Ovary (tissue), 9 donors: ENCODE measurements around the gene APOL5. TPM values are rescaled to one million over a fixed set of nuclear protein-coding genes. Genes with fewer than 3 reads are reported as not detected.

ENCODE experiments used
- DNase-seq, 5 donors: peaks; one replicate each; pipeline ENCODE4 v3.0.0-alpha.2; 2019 to 2020
- H3K27ac ChIP-seq, 2 donors: fragments of 200-600 bp; one replicate each; pipeline versions ENCODE4 v1.5.1 to v1.8.0; 2019 to 2022
- H3K27me3 ChIP-seq: fragments of 200-600 bp; one replicate; pipeline ENCODE4 v1.8.0; 2022
- H3K36me3 ChIP-seq: fragments of 200-600 bp; sonication (generic); one replicate; pipeline ENCODE4 v1.5.1; 2019
- H3K4me1 ChIP-seq: one replicate; pipeline ENCODE4 v1.8.1; 2013; ENCODE audit warnings: mild to moderate bottlenecking, moderate library complexity; ENCODE audit not compliant: insufficient read depth
- H3K4me3 ChIP-seq: fragments of 200-600 bp; sonication (generic); one replicate; pipeline ENCODE4 v1.5.1; 2017
- H3K9me3 ChIP-seq, 2 donors: fragments of 200-600 bp in 1 of 2; sonication (generic) in 1 of 2; one replicate each; pipeline versions ENCODE4 v1.5.1 to v1.8.1; 2013 to 2019; ENCODE audit warnings: mild to moderate bottlenecking in 1 of 2, moderate library complexity in 1 of 2
- CTCF ChIP-seq, 3 donors: fragments of 450-650 bp in 2 of 3; fragments of 200-600 bp in 1 of 3; IDR thresholded peaks; one replicate each; pipeline versions ENCODE4 v1.5.1 to v1.8.0; 2016 to 2022; ENCODE audit warnings: antibody characterized with exemption in 3 of 3, mild to moderate bottlenecking in 1 of 3
- EP300 ChIP-seq: sonication (generic); formaldehyde crosslinking; IDR thresholded peaks from one replicate; pipeline ENCODE4 v1.6.1; 2017; ENCODE audit warnings: antibody characterized with exemption
- POLR2A ChIP-seq: fragments of 450-650 bp; IDR thresholded peaks from one replicate; pipeline ENCODE4 v1.6.1; 2017; ENCODE audit warnings: antibody characterized with exemption, mild to moderate bottlenecking, moderate library complexity
- WGBS, 3 donors: extraction: QIAGEN DNeasy Blood & Tissue Kit in 1 of 3; methylation state at CpG; one replicate each; pipeline versions ENCODE4 v1.1.5 to v1.1.7; 2013 to 2017; 5-methylcytosine and 5-hydroxymethylcytosine counted together
- intact Hi-C, 4 donors: fragments of 100-400 bp; cut with DNase I; formaldehyde crosslinking; loops; one replicate each; pipeline versions ENCODE4 v1.11.0 to v1.15.1; 2022 to 2023
- polyA plus RNA-seq, 2 donors: library from polyadenylated mRNA; stranded (reverse); fragments of 200-250 nt in 1 of 2; fragments of 350-450 nt in 1 of 2; fragmentation: Illumina TruSeq in 1 of 2; extraction: RNeasy Lipid Tissue Mini Kit (QIAGEN cat#74804) in 1 of 2; gene quantifications; one replicate each; pipeline ENCODE4 v1.2.3, GENCODE V29; 2013 to 2014
- total RNA-seq, 7 donors: library from RNA; depleted of rRNA in 2 of 7; stranded (reverse); fragments of >200 nt in 2 of 7; fragmentation: NEBNext Ultra II Directional in 3 of 7; extraction: Animal tissue kit (Norgen Biotek cat#: 25700) in 3 of 7; gene quantifications; one replicate each; pipeline versions ENCODE4 v1.1.0 to v1.2.4, GENCODE V29; 2016 to 2023
- donor health status: DM: no; HTN: no; CAD: no; lungs with moderate emphysema.
- donor health status: DM: no; HTN: no; CAD: no.
- donor health status: Bipolar disorder and iron deficiency.
- donor health status: DM: yes; HTN: yes; CAD: no.
- donor health status: DM: no; HTN: no; CAD: no.
- donor health status: DM: yes; HTN: yes; CAD: no.

APOL5 gene
- total and polyA plus RNA-seq, 9 donors = not detected

GRCh38 chr22:35681454-35682052, 36.1 kb upstream of the APOL5 start:
- intact Hi-C loops = no loop called here
- 80 to 91% (median 91%) methylated on average over 4 of the region's 4 CpGs for WGBS, 3 donors
- TF ChIP-seq POLR2A (no peak), CTCF (IDR thresholded peaks at IDR 0.05) (no peak), EP300 (no peak)

GRCh38 chr22:35683560-35683959, 34.1 kb upstream of the APOL5 start:
- TF ChIP-seq EP300 = no peak
- no peak for TF ChIP-seq POLR2A
- TF ChIP-seq CTCF (IDR thresholded peaks at IDR 0.05) = no peak
- DNase-seq = no peak
- Histone ChIP-seq H3K4me3 (no peak overlapping the region), H3K4me1 (no peaks in the 10 kb centered on the region), H3K9me3 (peaks cover 0 to 6% of the 10 kb centered on the region in 2 donors), H3K27me3 (no peaks in the 10 kb centered on the region), H3K36me3 (no peaks in the 10 kb centered on the region), H3K27ac (no peak overlapping the region)
- WGBS, 3 donors = 89 to 91% (median 91%) methylated on average over 1 of the region's 1 CpG
- intact Hi-C loops = no loop called here

More at GRCh38 chr22:35681454-35682052, 36.1 kb upstream of the APOL5 start:
- H3K4me3 ChIP-seq = no peak overlapping the region
- H3K36me3 ChIP-seq = no peaks in the 10 kb centered on the region
- H3K9me3 ChIP-seq = peaks cover 0 to 6% of the 10 kb centered on the region in 2 donors
- no peaks in the 10 kb centered on the region for H3K27me3 ChIP-seq
- H3K27ac ChIP-seq = no peak overlapping the region
- DNase-seq = no peak
- no peaks in the 10 kb centered on the region for H3K4me1 ChIP-seq

GRCh38 chr22:35684270-35684700, 33.4 kb upstream of the APOL5 start:
- no peaks in the 10 kb centered on the region for H3K27me3 ChIP-seq
- peaks cover 0 to 6% of the 10 kb centered on the region in 2 donors for H3K9me3 ChIP-seq
- H3K4me3 ChIP-seq = no peak overlapping the region
- no peaks in the 10 kb centered on the region for H3K4me1 ChIP-seq
- H3K36me3 ChIP-seq = no peaks in the 10 kb centered on the region
- intact Hi-C loops = no loop called here
- TF ChIP-seq EP300 = no peak
- no peak overlapping the region for H3K27ac ChIP-seq
- DNase-seq = peak in 1 of 5 donors; percentile 32
- WGBS, 3 donors = 45 to 64% (median 53%) methylated on average over 3 of the region's 3 CpGs

GRCh38 chr22:35684732-35685131, 32.9 kb upstream of the APOL5 start:
- DNase-seq = no peak
- Histone ChIP-seq H3K27me3 (no peaks in the 10 kb centered on the region), H3K36me3 (no peaks in the 10 kb centered on the region), H3K27ac (no peak overlapping the region), H3K4me1 (no peaks in the 10 kb centered on the region), H3K9me3 (peaks cover 0 to 6% of the 10 kb centered on the region in 2 donors), H3K4me3 (no peak overlapping the region)
- intact Hi-C loops = no loop called here
- TF ChIP-seq EP300 (no peak), POLR2A (no peak), CTCF (IDR thresholded peaks at IDR 0.05) (no peak)

- H3K9me3 ChIP-seq = peaks cover 0 to 6% of the 10 kb centered on the region in 2 donors
- DNase-seq = no peak
- intact Hi-C loops = no loop called here
These were observed 31.9 kb upstream of the APOL5 start for GRCh38 chr22:35685731-35686130.

More at GRCh38 chr22:35685731-35686130, 31.9 kb upstream of the APOL5 start:
- 79 to 85% (median 80%) methylated on average over 11 of the region's 11 CpGs for WGBS, 3 donors
- Histone ChIP-seq H3K36me3 (no peaks in the 10 kb centered on the region), H3K4me3 (no peak overlapping the region), H3K27ac (no peak overlapping the region), H3K27me3 (no peaks in the 10 kb centered on the region), H3K4me1 (no peaks in the 10 kb centered on the region)
- TF ChIP-seq POLR2A = no peak
- no peak for TF ChIP-seq EP300
- no peak for TF ChIP-seq CTCF (IDR thresholded peaks at IDR 0.05)
